ENCODE data around the gene SOX30. TPM values are rescaled to one million over a fixed set of nuclear protein-coding genes. Genes with fewer than 3 reads are reported as not detected.
A peak's percentile ranks its signal among the peaks of the same experiment; 100 is the strongest.

The SOX30 gene
- polyA plus RNA-seq, 2 of the 4 experiments (the other 2 are of a cell fraction), result 0.08 to 0.10 TPM

GRCh38 chr5:157600252-157600651 is 52.0 kb downstream of the SOX30 start:
- FAIRE-seq, result no peak
- no peak for DNase-seq (ENCODE audit: low read depth in 1 of 2, low spot score in 1 of 2)
- CTCF ChIA-PET, result interaction anchor here (0.6 kb wide), 1 partner anchor 245 kb away, joined by 3 read pairs; no protein-coding TSS in a partner anchor

GRCh38 chr5:157599565-157599964 is 52.7 kb downstream of the SOX30 start:
- no peaks in the 10 kb centered on the region for H3K9me3 ChIP-seq
- H3K4me1 ChIP-seq, result peaks cover 18% of the 10 kb centered on the region
- CTCF ChIA-PET, result no interaction called here
- no peak for FAIRE-seq
- no peak for DNase-seq (ENCODE audit: low read depth in 1 of 2, low spot score in 1 of 2)
- no peak overlapping the region for H3K4me3 ChIP-seq
- H3K4me2 ChIP-seq, result no peak overlapping the region
- no peak for TF ChIP-seq TP53 (CRISPR knock-in tag; IDR thresholded peaks at IDR 0.05)
- TF ChIP-seq BHLHE40 (IDR thresholded peaks at IDR 0.05; ENCODE audit: low read depth, low read length), result no peak
- TF ChIP-seq RARB (CRISPR knock-in tag; IDR thresholded peaks at IDR 0.05), result no peak
- TF ChIP-seq MAFK (IDR thresholded peaks at IDR 0.05; ENCODE audit: partially characterized antibody), result no peak
- TF ChIP-seq ELK1 (IDR thresholded peaks at IDR 0.05; ENCODE audit: low read depth, low read length), result no peak
- no peak for TF ChIP-seq EHF (CRISPR knock-in tag; IDR thresholded peaks at IDR 0.05)
- no peak for TF ChIP-seq ZSCAN20 (CRISPR knock-in tag; IDR thresholded peaks at IDR 0.05)
- TF ChIP-seq GATA3 (IDR thresholded peaks at IDR 0.05; ENCODE audit: borderline replicate concordance), result no peak
- TF ChIP-seq ZC3H11A (IDR thresholded peaks at IDR 0.05), result no peak
- TF ChIP-seq SMC3 (IDR thresholded peaks at IDR 0.05), result no peak
- TF ChIP-seq MYC (IDR thresholded peaks at IDR 0.05; ENCODE audit: borderline replicate concordance, low read length), result no peak
- no peak for TF ChIP-seq KDM5A (IDR thresholded peaks at IDR 0.05)
- TF ChIP-seq RCOR1 (IDR thresholded peaks at IDR 0.05; ENCODE audit: low read depth, low read length), result no peak
- TF ChIP-seq ATOH8 (CRISPR knock-in tag; IDR thresholded peaks at IDR 0.05; ENCODE audit: low read depth), result no peak
- no peak for TF ChIP-seq KDM1A (IDR thresholded peaks at IDR 0.05; ENCODE audit: low read depth)
- TF ChIP-seq PHF8 (IDR thresholded peaks at IDR 0.05; ENCODE audit: borderline replicate concordance, low read depth), result no peak
- TF ChIP-seq EP300 (IDR thresholded peaks at IDR 0.05), result no peak
- TF ChIP-seq EHMT2 (IDR thresholded peaks at IDR 0.05; ENCODE audit: low read depth), result no peak
- no peak for TF ChIP-seq HEYL (CRISPR knock-in tag; IDR thresholded peaks at IDR 0.05)
- ATAC-seq, result no peak
- POLR2A ChIA-PET, result no interaction called here
- 84% methylated on average over 3 of the region's 3 CpGs for WGBS (ENCODE audit: missing lambda C conversion rate)
- no peak overlapping the region for H3K27ac ChIP-seq

More at GRCh38 chr5:157600252-157600651, 52.0 kb downstream of the SOX30 start:
- 94% methylated on average over 1 of the region's 1 CpG for WGBS (ENCODE audit: missing lambda C conversion rate)
- H3K9me3 ChIP-seq, result no peaks in the 10 kb centered on the region
- H3K27ac ChIP-seq, result peak overlapping the region in 1 of 2 experiments; percentile 53; a peak in 3 of 6 replicates
- POLR2A ChIA-PET, result no interaction called here
- peaks cover 18% of the 10 kb centered on the region for H3K4me1 ChIP-seq
- TF ChIP-seq POLR2AphosphoS2 (conservative IDR thresholded peaks at IDR 0.05; ENCODE audit: low read length) (no peak), CBX8 (IDR thresholded peaks at IDR 0.05) (no peak), EHF (CRISPR knock-in tag; IDR thresholded peaks at IDR 0.05) (no peak), TP53 (CRISPR knock-in tag; IDR thresholded peaks at IDR 0.05) (no peak), PHF8 (IDR thresholded peaks at IDR 0.05; ENCODE audit: borderline replicate concordance, low read depth) (no peak), CHD4 (IDR thresholded peaks at IDR 0.05; ENCODE audit: borderline replicate concordance) (no peak), RFX5 (IDR thresholded peaks at IDR 0.05) (no peak), HOXB13 (CRISPR knock-in tag; IDR thresholded peaks at IDR 0.05; ENCODE audit: low read depth) (no peak), RNF2 (IDR thresholded peaks at IDR 0.05; ENCODE audit: borderline replicate concordance, low read depth) (no peak), HES2 (IDR thresholded peaks at IDR 0.05) (no peak), CHD2 (IDR thresholded peaks at IDR 0.05; ENCODE audit: low read length, partially characterized antibody) (no peak)
- no peak for ATAC-seq
- no peak overlapping the region for H3K4me3 ChIP-seq
- no peak overlapping the region for H3K4me2 ChIP-seq

Measured in A549 (cell line).